A549 treated with DMSO at 1 μM for 4 hours (cell line): ENCODE measurements around the gene PSME3. TPM values are rescaled to one million over a fixed set of nuclear protein-coding genes. Genes with fewer than 3 reads are reported as not detected.

Experiments
- total RNA-seq: library from RNA; stranded (reverse); fragments of 200-300 nt; extraction: Qiagen RNA extraction; gene quantifications from 5 replicates; pipeline ENCODE4 v1.2.3, GENCODE V29; 2022; ENCODE audit warnings: low read depth

PSME3 gene
- total RNA-seq, result 239 to 264 TPM (median 256 TPM) in 5 replicates

GRCh38 chr17:42832934-42833766 lies at the start of gene PSME3:
TSS of gene PSME3 (plus strand) at chr17:42833397. CDS start at chr17:42833632, 235 bp downstream.

GRCh38 chr17:42798383-42799380 lies 34.5 kb upstream of the PSME3 start, which contains the start of the genes CNTD1 and COA3:
TSS of gene CNTD1 (plus strand) at chr17:42798861. CDS start at chr17:42799068, 207 bp downstream.
TSS of gene COA3 (minus strand) at chr17:42798704. CDS start at chr17:42798681, 23 bp downstream.

GRCh38 chr17:42844271-42844670 lies 11.1 kb downstream of the PSME3 start, which contains the start of gene AOC2:
TSS of gene AOC2 (plus strand) at chr17:42844580. CDS start at chr17:42844627, 47 bp downstream.

GRCh38 chr17:42850954-42851353 lies 17.8 kb downstream of the PSME3 start, which contains the start of gene AOC3:
TSS of gene AOC3 (plus strand) at chr17:42851199. CDS start at chr17:42851344, 145 bp downstream.

Other genes starting within 250 kb of the PSME3 start
- 28.1 to 34.5 TPM (median 32.2 TPM) in 5 replicates for gene RETREG3, start 224.0 kb upstream of the PSME3 start, total RNA-seq
- gene TUBG1, start 223.7 kb upstream of the PSME3 start, total RNA-seq, result 140 to 165 TPM (median 152 TPM) in 5 replicates
- gene TUBG2, start 174.1 kb upstream of the PSME3 start, total RNA-seq, result 18.0 to 26.0 TPM (median 23.3 TPM) in 5 replicates
- gene PLEKHH3, start 156.4 kb upstream of the PSME3 start, total RNA-seq, result 16.0 to 20.7 TPM (median 16.6 TPM) in 5 replicates
- 0.24 to 0.46 TPM (median 0.37 TPM) in 5 replicates for gene CCR10, start 151.6 kb upstream of the PSME3 start, total RNA-seq
- gene CNTNAP1, start 150.9 kb upstream of the PSME3 start, total RNA-seq, result 5.6 to 7.0 TPM (median 6.3 TPM) in 5 replicates
- gene EZH1, start 88.4 kb upstream of the PSME3 start, total RNA-seq, result 8.4 to 12.4 TPM (median 11.1 TPM) in 5 replicates
- gene RAMP2, start 72.2 kb upstream of the PSME3 start, total RNA-seq, result 0.69 to 1.2 TPM (median 0.85 TPM) in 5 replicates
- 124 to 130 TPM (median 127 TPM) in 5 replicates for gene VPS25, start 59.9 kb upstream of the PSME3 start, total RNA-seq
- gene WNK4, start 52.8 kb upstream of the PSME3 start, total RNA-seq, result 0.56 to 2.4 TPM (median 1.6 TPM) in 5 replicates
- gene COA3, start 34.7 kb upstream of the PSME3 start, total RNA-seq, result 118 to 145 TPM (median 129 TPM) in 5 replicates
- gene CNTD1, start 34.5 kb upstream of the PSME3 start, total RNA-seq, result 0.05 to 0.28 TPM (median 0.05 TPM) in 4 of 5 replicates, not detected in the other
- gene BECN1, start 9.1 kb upstream of the PSME3 start, total RNA-seq, result 77.4 to 103 TPM (median 83.0 TPM) in 5 replicates
- 1.9 to 3.0 TPM (median 2.2 TPM) in 5 replicates for gene AOC2, start 11.2 kb downstream of the PSME3 start, total RNA-seq
- gene AOC3, start 17.8 kb downstream of the PSME3 start, total RNA-seq, result 0.99 to 2.0 TPM (median 1.5 TPM) in 5 replicates
- gene G6PC1, start 67.4 kb downstream of the PSME3 start, total RNA-seq, result not detected in 5 replicates
- 45.7 to 63.2 TPM (median 55.6 TPM) in 5 replicates for gene AARSD1, start 131.1 kb downstream of the PSME3 start, total RNA-seq
- 0.84 to 1.5 TPM (median 0.89 TPM) in 5 replicates for gene PTGES3L, start 146.7 kb downstream of the PSME3 start, total RNA-seq
- 21.4 to 22.5 TPM (median 21.9 TPM) in 5 replicates for gene RUNDC1, start 147.2 kb downstream of the PSME3 start, total RNA-seq
- 2,855 to 3,764 TPM (median 2,988 TPM) in 5 replicates for gene RPL27, start 165.0 kb downstream of the PSME3 start, total RNA-seq
- 16.9 to 21.8 TPM (median 17.9 TPM) in 5 replicates for gene IFI35, start 173.4 kb downstream of the PSME3 start, total RNA-seq
- 214 to 226 TPM (median 218 TPM) in 5 replicates for gene VAT1, start 189.0 kb downstream of the PSME3 start, total RNA-seq
- 0.10 to 0.16 TPM (median 0.12 TPM) in 5 replicates for gene RND2, start 191.8 kb downstream of the PSME3 start, total RNA-seq